Measurements from ENCODE around the gene EVA1A.

- TF ChIP-seq EZH2phosphoT487 (IDR thresholded peaks at IDR 0.05; ENCODE audit: insufficient read depth, low read depth) (no peak), EZH2 (IDR thresholded peaks at IDR 0.05; ENCODE audit: insufficient read depth, poor library complexity, severe bottlenecking) (no peak)
Measured at GRCh38 chr2:75474115-75474514, 86.6 kb downstream of the EVA1A start.

Data from GM23248 (cell line).